Naive thymus-derived CD4-positive, alpha-beta T cell (primary cell): Measurements from ENCODE around the gene CRADD. TPM values are rescaled to one million over a fixed set of nuclear protein-coding genes. Genes with fewer than 3 reads are reported as not detected.

ENCODE experiments used
- ATAC-seq: fragments of 150-1000 bp; cut with Tn5 transposase; 2 replicates; pipeline ENCODE4 v1.10.0; 2021; ENCODE audit warnings: mild to moderate bottlenecking, moderate library complexity
- CTCF ChIA-PET: fragments of 350-600 bp; sonication (Branson Sonifier 250); formaldehyde crosslinking; loops from one replicate; lab custom pipeline; 2021; ENCODE audit warnings: antibody characterized with exemption; lab: Charles Lee
- POLR2A ChIA-PET: fragments of 350-600 bp; sonication (Branson Sonifier 250); formaldehyde crosslinking; loops from one replicate; lab custom pipeline; 2021; ENCODE audit warnings: antibody characterized with exemption, inconsistent platforms; lab: Charles Lee
- DNase-seq, 9 donors: peaks; one replicate each; pipeline versions ENCODE4 v3.0.0 to v3.0.0-alpha.2; 2020 to 2022; ENCODE audit warnings: mixed read lengths in 1 of 9
- H3K27ac ChIP-seq: one replicate; pipeline ENCODE4 v1.7.0; 2013; ENCODE audit warnings: mild to moderate bottlenecking, low read depth, low read length, moderate library complexity
- H3K27me3 ChIP-seq, 2 donors: one replicate each; pipeline ENCODE4 v1.7.0; 2013; ENCODE audit warnings: low read length in 2 of 2, mild to moderate bottlenecking in 2 of 2, moderate library complexity in 2 of 2; ENCODE audit not compliant: control insufficient read depth in 2 of 2, insufficient read depth in 2 of 2
- H3K36me3 ChIP-seq, 3 experiments: 1 replicate in 2 of 3; 2 replicates in 1 of 3; pipeline ENCODE4 v1.7.0; 2013; ENCODE audit warnings: low read length in 3 of 3, mild to moderate bottlenecking in 3 of 3, moderate library complexity in 1 of 3; ENCODE audit not compliant: insufficient read depth in 3 of 3, control insufficient read depth in 2 of 3
- H3K4me1 ChIP-seq, 2 donors: one replicate each; pipeline ENCODE4 v1.7.0; 2013; ENCODE audit warnings: low read length in 2 of 2, mild to moderate bottlenecking in 2 of 2, moderate library complexity in 1 of 2; ENCODE audit not compliant: control insufficient read depth in 2 of 2, insufficient read depth in 2 of 2
- H3K4me3 ChIP-seq: 2 replicates; pipeline ENCODE4 v1.7.0; 2013; ENCODE audit warnings: mild to moderate bottlenecking, low read length
- H3K9me3 ChIP-seq, 3 experiments: 1 replicate in 2 of 3; 2 replicates in 1 of 3; pipeline ENCODE4 v1.7.0; 2013; ENCODE audit warnings: low read length in 3 of 3; ENCODE audit not compliant: control insufficient read depth in 2 of 3
- H3K27ac Mint-ChIP-seq, 9 donors: one replicate each; pipeline ENCODE4 v1.8.0; 2020 to 2022; ENCODE audit warnings: mixed read lengths in 9 of 9, mild to moderate bottlenecking in 8 of 9, moderate library complexity in 5 of 9, inconsistent platforms in 2 of 9
- H3K27me3 Mint-ChIP-seq, 5 donors: one replicate each; pipeline ENCODE4 v1.8.0; 2021 to 2022; ENCODE audit warnings: mixed read lengths in 5 of 5, mild to moderate bottlenecking in 1 of 5
- H3K36me3 Mint-ChIP-seq, 5 donors: one replicate each; pipeline ENCODE4 v1.8.0; 2020 to 2022; ENCODE audit warnings: mixed read lengths in 5 of 5, mild to moderate bottlenecking in 3 of 5, inconsistent platforms in 1 of 5
- H3K4me1 Mint-ChIP-seq, 7 donors: one replicate each; pipeline ENCODE4 v1.8.0; 2020 to 2022; ENCODE audit warnings: mixed read lengths in 7 of 7, mild to moderate bottlenecking in 3 of 7, inconsistent platforms in 1 of 7
- H3K4me3 Mint-ChIP-seq, 10 donors: one replicate each; pipeline ENCODE4 v1.8.0; 2020 to 2022; ENCODE audit warnings: mild to moderate bottlenecking in 10 of 10, mixed read lengths in 10 of 10, moderate library complexity in 6 of 10, inconsistent platforms in 2 of 10
- H3K9me3 Mint-ChIP-seq, 11 donors: one replicate each; pipeline ENCODE4 v1.8.0; 2020 to 2022; ENCODE audit warnings: mixed read lengths in 11 of 11, mild to moderate bottlenecking in 4 of 11, inconsistent platforms in 1 of 11, moderate library complexity in 1 of 11
- intact Hi-C, 2 donors: fragments of 100-400 bp; cut with micrococcal nuclease; formaldehyde crosslinking; loops; one replicate each; pipeline ENCODE4 v1.15.1; 2023
- polyA plus RNA-seq, 2 donors: library from polyadenylated mRNA; unstranded; fragments of 300-500 nt; fragmentation: Illumina TruSeq; gene quantifications; one replicate each; pipeline ENCODE4 v1.2.3, GENCODE V29; 2021
- total RNA-seq, 6 experiments: library from RNA in 5 of 6; stranded (reverse) in 5 of 6; gene quantifications; 1 replicate in 5 of 6; 2 replicates in 1 of 6; pipeline ENCODE4 v1.2.3 and lab custom pipeline; 2021 to 2026

Gene CRADD
- total and polyA plus RNA-seq, 7 experiments from 2014 or later: 11.4 to 17.1 (median 13.8) TPM

- intact Hi-C loops: no loop called here
- CTCF ChIA-PET: interaction anchor here (1.4 kb wide), 1 partner anchor 17 kb away, joined by 3 read pairs; no protein-coding TSS in a partner anchor
- POLR2A ChIA-PET: no interaction called here
These were observed 22.8 kb upstream of the CRADD start for GRCh38 chr12:93654421-93654820.

GRCh38 chr12:93657071-93657470 is 20.1 kb upstream of the CRADD start:
- Histone ChIP-seq H3K4me1 (no peaks in the 10 kb centered on the region), H3K4me3 (no peak overlapping the region), H3K27me3 (no peaks in the 10 kb centered on the region), H3K36me3 (no peaks in the 10 kb centered on the region), H3K27ac (no peak overlapping the region), H3K9me3 (no peaks in the 10 kb centered on the region)
- DNase-seq: no peak
- peaks cover 0 to 7% (median 0%) of the 10 kb centered on the region in 11 donors for H3K9me3 Mint-ChIP-seq
- H3K4me3 Mint-ChIP-seq: no peak overlapping the region
- CTCF ChIA-PET: no interaction called here
- peaks cover 0 to 12% (median 0%) of the 10 kb centered on the region in 5 donors for H3K27me3 Mint-ChIP-seq
- H3K36me3 Mint-ChIP-seq: no peaks in the 10 kb centered on the region
- POLR2A ChIA-PET: no interaction called here
- H3K4me1 Mint-ChIP-seq: peaks cover 0 to 2% (median 0%) of the 10 kb centered on the region in 7 donors
- no peak for ATAC-seq
- intact Hi-C loops: no loop called here
- no peak overlapping the region for H3K27ac Mint-ChIP-seq

More at GRCh38 chr12:93654421-93654820, 22.8 kb upstream of the CRADD start:
- Histone ChIP-seq H3K9me3 (no peaks in the 10 kb centered on the region), H3K4me3 (no peak overlapping the region), H3K36me3 (no peaks in the 10 kb centered on the region), H3K27me3 (no peaks in the 10 kb centered on the region), H3K27ac (no peak overlapping the region), H3K4me1 (no peaks in the 10 kb centered on the region)
- Mint-ChIP-seq H3K27me3 (peaks cover 0 to 9% (median 0%) of the 10 kb centered on the region in 5 donors), H3K4me1 (peaks cover 0 to 2% (median 0%) of the 10 kb centered on the region in 7 donors), H3K4me3 (no peak overlapping the region), H3K36me3 (no peaks in the 10 kb centered on the region), H3K9me3 (peaks cover 0 to 7% (median 0%) of the 10 kb centered on the region in 11 donors), H3K27ac (no peak overlapping the region)
- no peak for DNase-seq
- ATAC-seq: no peak

GRCh38 chr12:93661021-93661420 is 16.2 kb upstream of the CRADD start:
- H3K27ac ChIP-seq: no peak overlapping the region
- H3K27me3 Mint-ChIP-seq: peaks cover 0 to 3% (median 0%) of the 10 kb centered on the region in 5 donors
- DNase-seq (no peak), ATAC-seq (no peak)
- no peaks in the 10 kb centered on the region for H3K36me3 ChIP-seq
- peaks cover 0 to 10% (median 0%) of the 10 kb centered on the region in 11 donors for H3K9me3 Mint-ChIP-seq
- H3K4me1 ChIP-seq: no peaks in the 10 kb centered on the region
- CTCF ChIA-PET: no interaction called here
- peaks cover 0 to 3% (median 0%) of the 10 kb centered on the region in 5 donors for H3K36me3 Mint-ChIP-seq
- POLR2A ChIA-PET: interaction anchor here (0.7 kb wide), 1 partner anchor 892 kb away, joined by 3 read pairs; no protein-coding TSS in a partner anchor
- peaks cover 0 to 7% (median 0%) of the 10 kb centered on the region in 7 donors for H3K4me1 Mint-ChIP-seq
- H3K27ac Mint-ChIP-seq: no peak overlapping the region
- no peaks in the 10 kb centered on the region for H3K9me3 ChIP-seq
- no peaks in the 10 kb centered on the region for H3K27me3 ChIP-seq
- intact Hi-C loops: no loop called here
- no peak overlapping the region for H3K4me3 Mint-ChIP-seq
- H3K4me3 ChIP-seq: no peak overlapping the region

- intact Hi-C loops: no loop called here
- Mint-ChIP-seq H3K27ac (no peak overlapping the region), H3K27me3 (peaks cover 0 to 3% (median 0%) of the 10 kb centered on the region in 5 donors), H3K36me3 (peaks cover 0 to 3% (median 0%) of the 10 kb centered on the region in 5 donors), H3K4me1 (peaks cover 0 to 7% (median 0%) of the 10 kb centered on the region in 7 donors), H3K4me3 (no peak overlapping the region), H3K9me3 (peaks cover 0 to 10% (median 0%) of the 10 kb centered on the region in 11 donors)
- Histone ChIP-seq H3K27ac (no peak overlapping the region), H3K9me3 (no peaks in the 10 kb centered on the region), H3K4me3 (no peak overlapping the region), H3K36me3 (no peaks in the 10 kb centered on the region), H3K27me3 (no peaks in the 10 kb centered on the region), H3K4me1 (no peaks in the 10 kb centered on the region)
- CTCF ChIA-PET: no interaction called here
- ATAC-seq (no peak), DNase-seq (no peak)
- POLR2A ChIA-PET: no interaction called here
These were observed 14.0 kb upstream of the CRADD start for GRCh38 chr12:93663006-93663728.

GRCh38 chr12:93663729-93664084 is 13.5 kb upstream of the CRADD start:
- Histone ChIP-seq H3K9me3 (no peaks in the 10 kb centered on the region), H3K27ac (no peak overlapping the region), H3K36me3 (no peaks in the 10 kb centered on the region), H3K4me1 (no peaks in the 10 kb centered on the region), H3K4me3 (no peak overlapping the region), H3K27me3 (no peaks in the 10 kb centered on the region)
- ChIA-PET POLR2A (no interaction called here), CTCF (no interaction called here)
- Mint-ChIP-seq H3K4me1 (peaks cover 0 to 7% (median 0%) of the 10 kb centered on the region in 7 donors), H3K36me3 (peaks cover 0 to 6% (median 0%) of the 10 kb centered on the region in 5 donors), H3K27me3 (peaks cover 0 to 3% (median 0%) of the 10 kb centered on the region in 5 donors), H3K9me3 (peaks cover 0 to 14% (median 3%) of the 10 kb centered on the region in 11 donors), H3K4me3 (no peak overlapping the region), H3K27ac (no peak overlapping the region)
- intact Hi-C loops: no loop called here
- DNase-seq: no peak
- no peak for ATAC-seq

GRCh38 chr12:93664573-93665138 is 12.5 kb upstream of the CRADD start:
- no peaks in the 10 kb centered on the region for H3K4me1 ChIP-seq
- no peak overlapping the region for H3K4me3 ChIP-seq
- Mint-ChIP-seq H3K4me1 (peaks cover 0 to 7% (median 0%) of the 10 kb centered on the region in 7 donors), H3K4me3 (no peak overlapping the region), H3K9me3 (peaks cover 0 to 21% (median 3%) of the 10 kb centered on the region in 11 donors), H3K27me3 (peaks cover 0 to 3% (median 0%) of the 10 kb centered on the region in 5 donors), H3K27ac (no peak overlapping the region), H3K36me3 (peaks cover 0 to 12% (median 4%) of the 10 kb centered on the region in 5 donors)
- no peaks in the 10 kb centered on the region for H3K36me3 ChIP-seq
- ChIA-PET CTCF (no interaction called here), POLR2A (no interaction called here)
- ATAC-seq (no peak), DNase-seq (no peak)
- intact Hi-C loops: no loop called here
- H3K9me3 ChIP-seq: no peaks in the 10 kb centered on the region
- H3K27ac ChIP-seq: no peak overlapping the region
- H3K27me3 ChIP-seq: no peaks in the 10 kb centered on the region
